Neural progenitor cell (in vitro differentiated cells): Measurements from ENCODE around the gene GPR142. TPM values are rescaled to one million over a fixed set of nuclear protein-coding genes. Genes with fewer than 3 reads are reported as not detected.

Experiments used
- DNase-seq: peaks from one replicate; pipeline ENCODE4 v3.0.0-alpha.2; 2016; ENCODE audit warnings: low spot score
- H2AFZ ChIP-seq: fragments of 200-600 bp; sonication (generic); replicated peaks from 2 replicates; pipeline ENCODE4 v1.6.1; 2016; ENCODE audit warnings: antibody characterized with exemption
- H3F3A ChIP-seq: fragments of 200-600 bp; sonication (generic); 2 replicates; pipeline ENCODE4 v1.6.1; 2016; ENCODE audit warnings: antibody characterized with exemption, low read depth
- H3K27ac ChIP-seq: fragments of 200-600 bp; sonication (generic); 2 replicates; pipeline ENCODE4 v1.5.1; 2016; ENCODE audit warnings: mild to moderate bottlenecking
- H3K27me3 ChIP-seq: fragments of 200-600 bp; sonication (generic); 2 replicates; pipeline ENCODE4 v1.6.1; 2016; ENCODE audit warnings: mild to moderate bottlenecking, moderate library complexity
- H3K36me3 ChIP-seq: fragments of 200-600 bp; sonication (generic); 2 replicates; pipeline ENCODE4 v1.5.1; 2016
- H3K4me1 ChIP-seq: fragments of 200-600 bp; sonication (generic); 2 replicates; pipeline ENCODE4 v1.6.1; 2016; ENCODE audit warnings: mixed run types
- H3K4me2 ChIP-seq: fragments of 200-600 bp; sonication (generic); 2 replicates; pipeline ENCODE4 v1.6.1; 2016
- H3K4me3 ChIP-seq: fragments of 200-600 bp; sonication (generic); 2 replicates; pipeline ENCODE4 v1.5.1; 2016
- H3K79me2 ChIP-seq: fragments of 200-600 bp; sonication (generic); 2 replicates; pipeline ENCODE4 v1.6.1; 2016; ENCODE audit warnings: low read depth
- H3K9ac ChIP-seq: fragments of 200-600 bp; sonication (generic); 2 replicates; pipeline ENCODE4 v1.6.1; 2016
- H3K9me3 ChIP-seq: fragments of 200-600 bp; sonication (generic); 2 replicates; pipeline ENCODE4 v1.5.1; 2016; ENCODE audit warnings: low read depth
- H4K20me1 ChIP-seq: fragments of 200-600 bp; sonication (generic); 2 replicates; pipeline ENCODE4 v1.6.1; 2016; ENCODE audit warnings: low read depth
- H3K27ac Mint-ChIP-seq: 3 replicates; pipeline ENCODE4 v1.8.0; 2021; ENCODE audit warnings: mixed read lengths
- H3K27me3 Mint-ChIP-seq: 2 replicates; pipeline ENCODE4 v1.8.0; 2022; ENCODE audit warnings: low read depth, mild to moderate bottlenecking, inconsistent platforms, moderate library complexity, mixed read lengths; ENCODE audit not compliant: insufficient read depth
- H3K36me3 Mint-ChIP-seq: 3 replicates; pipeline ENCODE4 v1.8.0; 2021; ENCODE audit warnings: mixed read lengths
- H3K4me1 Mint-ChIP-seq: 3 replicates; pipeline ENCODE4 v1.8.0; 2021; ENCODE audit warnings: mixed read lengths
- H3K4me3 Mint-ChIP-seq: 3 replicates; pipeline ENCODE4 v1.8.0; 2021; ENCODE audit warnings: mild to moderate bottlenecking, moderate library complexity, mixed read lengths
- H3K9me3 Mint-ChIP-seq: 3 replicates; pipeline ENCODE4 v1.8.0; 2020; ENCODE audit warnings: mixed read lengths
- CTCF ChIP-seq: fragments of 200-600 bp; sonication (generic); IDR thresholded peaks from 2 replicates; pipeline ENCODE4 v1.5.1; 2017; ENCODE audit warnings: antibody characterized with exemption, mild to moderate bottlenecking
- EZH2 ChIP-seq: fragments of 200-600 bp; sonication (generic); IDR thresholded peaks from 2 replicates; pipeline ENCODE4 v1.6.1; 2017; ENCODE audit warnings: antibody characterized with exemption, mild to moderate bottlenecking, moderate library complexity
- EZH2phosphoT487 ChIP-seq: fragments of 200-600 bp; sonication (generic); IDR thresholded peaks from 2 replicates; pipeline ENCODE4 v1.6.1; 2017; ENCODE audit warnings: antibody characterized with exemption
- total RNA-seq: library from RNA; depleted of rRNA; stranded (reverse); fragments of >200 nt; gene quantifications from 2 replicates; pipeline ENCODE4 v1.2.3, GENCODE V29; 2015; ENCODE audit warnings: low replicate concordance

Gene GPR142
- total RNA-seq, 1 donor from 2014 or later: not detected

GRCh38 chr17:74392848-74393247 is 25.5 kb downstream of the GPR142 start:
- no peaks in the 10 kb centered on the region for H3K36me3 ChIP-seq
- no peak overlapping the region for H3K4me2 ChIP-seq
- TF ChIP-seq EZH2phosphoT487 (no peak), CTCF (no peak), EZH2 (no peak)
- H3K27ac ChIP-seq: no peak overlapping the region
- H3K4me1 ChIP-seq: peaks cover 11% of the 10 kb centered on the region
- Mint-ChIP-seq H3K27me3 (peaks cover 4% of the 10 kb centered on the region), H3K36me3 (no peaks in the 10 kb centered on the region), H3K4me1 (peaks cover 15% of the 10 kb centered on the region), H3K9me3 (no peaks in the 10 kb centered on the region), H3K27ac (no peak overlapping the region), H3K4me3 (no peak overlapping the region)
- H3K27me3 ChIP-seq: no peaks in the 10 kb centered on the region
- H3F3A ChIP-seq: no peaks in the 10 kb centered on the region
- no peak overlapping the region for H3K4me3 ChIP-seq
- no peak overlapping the region for H3K9ac ChIP-seq
- no peak for DNase-seq
- no peaks in the 10 kb centered on the region for H3K79me2 ChIP-seq
- no peaks in the 10 kb centered on the region for H3K9me3 ChIP-seq
- H2AFZ ChIP-seq: peak overlapping the region; percentile 69
- H4K20me1 ChIP-seq: no peaks in the 10 kb centered on the region

GRCh38 chr17:74393346-74393942 is 26.1 kb downstream of the GPR142 start:
- peaks cover 2% of the 10 kb centered on the region for H3K27me3 Mint-ChIP-seq
- H3K4me3 Mint-ChIP-seq: no peak overlapping the region
- H3K4me1 ChIP-seq: peaks cover 8% of the 10 kb centered on the region
- H3K4me3 ChIP-seq: no peak overlapping the region
- no peak overlapping the region for H3K27ac Mint-ChIP-seq
- peaks cover 15% of the 10 kb centered on the region for H3K4me1 Mint-ChIP-seq
- TF ChIP-seq CTCF (no peak), EZH2 (no peak), EZH2phosphoT487 (no peak)
- H3F3A ChIP-seq: no peaks in the 10 kb centered on the region
- H3K4me2 ChIP-seq: no peak overlapping the region
- no peaks in the 10 kb centered on the region for H4K20me1 ChIP-seq
- H3K36me3 ChIP-seq: no peaks in the 10 kb centered on the region
- no peaks in the 10 kb centered on the region for H3K27me3 ChIP-seq
- H3K9me3 Mint-ChIP-seq: no peaks in the 10 kb centered on the region
- H3K36me3 Mint-ChIP-seq: no peaks in the 10 kb centered on the region
- H3K79me2 ChIP-seq: no peaks in the 10 kb centered on the region
- no peak for DNase-seq
- no peak overlapping the region for H3K9ac ChIP-seq
- peak overlapping the region; percentile 69 for H2AFZ ChIP-seq
- no peak overlapping the region for H3K27ac ChIP-seq
- no peaks in the 10 kb centered on the region for H3K9me3 ChIP-seq

GRCh38 chr17:74394275-74394950 is 27.1 kb downstream of the GPR142 start:
- Mint-ChIP-seq H3K36me3 (no peaks in the 10 kb centered on the region), H3K4me1 (peaks cover 9% of the 10 kb centered on the region), H3K27ac (no peak overlapping the region), H3K9me3 (no peaks in the 10 kb centered on the region), H3K27me3 (peaks cover 2% of the 10 kb centered on the region), H3K4me3 (no peak overlapping the region)
- no peak for DNase-seq
- no peaks in the 10 kb centered on the region for H3K36me3 ChIP-seq
- H3K4me2 ChIP-seq: no peak overlapping the region
- H3K27me3 ChIP-seq: no peaks in the 10 kb centered on the region
- H3K4me1 ChIP-seq: peaks cover 2% of the 10 kb centered on the region
- H3K4me3 ChIP-seq: no peak overlapping the region
- no peaks in the 10 kb centered on the region for H3K79me2 ChIP-seq
- H2AFZ ChIP-seq: no peak overlapping the region
- TF ChIP-seq EZH2phosphoT487: no peak
- no peak for TF ChIP-seq EZH2
- TF ChIP-seq CTCF: no peak
- H3K9ac ChIP-seq: no peak overlapping the region
- H4K20me1 ChIP-seq: no peaks in the 10 kb centered on the region
- no peaks in the 10 kb centered on the region for H3K9me3 ChIP-seq
- no peak overlapping the region for H3K27ac ChIP-seq
- no peaks in the 10 kb centered on the region for H3F3A ChIP-seq
